ENCODE data around the gene KRT10. TPM values are rescaled to one million over a fixed set of nuclear protein-coding genes. Genes with fewer than 3 reads are reported as not detected.

KRT10 gene
- total RNA-seq, 1 donor: 2.2 TPM

- H3K36me3 ChIP-seq (ENCODE audit: insufficient read depth, low read length): no peaks in the 10 kb centered on the region
- no peaks in the 10 kb centered on the region for H3K9me3 ChIP-seq (ENCODE audit: low read depth, low read length)
- no peak overlapping the region for H2AFZ ChIP-seq (ENCODE audit: low read length)
- TF ChIP-seq CTCF (IDR thresholded peaks at IDR 0.05; ENCODE audit: extremely low read depth, low read depth, low read length): no peak
- no peak overlapping the region for H3K27ac ChIP-seq (ENCODE audit: low read depth, low read length)
- no peaks in the 10 kb centered on the region for H4K20me1 ChIP-seq (ENCODE audit: insufficient read depth, low read length)
- H3K79me2 ChIP-seq (ENCODE audit: insufficient read depth, low read length): no peaks in the 10 kb centered on the region
- no peak overlapping the region for H3K4me3 ChIP-seq (ENCODE audit: insufficient read depth, low read length)
- no peaks in the 10 kb centered on the region for H3K4me1 ChIP-seq (ENCODE audit: insufficient read depth, low read length)
- no peak for DNase-seq (ENCODE audit: insufficient read length, low spot score, missing footprints)
- no peaks in the 10 kb centered on the region for H3K27me3 ChIP-seq (ENCODE audit: insufficient read depth, low read length)
- H3K4me2 ChIP-seq (ENCODE audit: insufficient read depth, low read length): no peak overlapping the region
Observed at GRCh38 chr17:40843242-40843641, 20.8 kb upstream of the KRT10 start.

- no peak for DNase-seq (ENCODE audit: insufficient read length, low spot score, missing footprints)
- no peaks in the 10 kb centered on the region for H3K9me3 ChIP-seq (ENCODE audit: low read depth, low read length)
- H2AFZ ChIP-seq (ENCODE audit: low read length): no peak overlapping the region
- H3K36me3 ChIP-seq (ENCODE audit: insufficient read depth, low read length): no peaks in the 10 kb centered on the region
- H3K4me1 ChIP-seq (ENCODE audit: insufficient read depth, low read length): no peaks in the 10 kb centered on the region
- H3K4me3 ChIP-seq (ENCODE audit: insufficient read depth, low read length): no peak overlapping the region
- no peaks in the 10 kb centered on the region for H3K79me2 ChIP-seq (ENCODE audit: insufficient read depth, low read length)
- TF ChIP-seq CTCF (IDR thresholded peaks at IDR 0.05; ENCODE audit: extremely low read depth, low read depth, low read length): no peak
- H3K4me2 ChIP-seq (ENCODE audit: insufficient read depth, low read length): no peak overlapping the region
- no peak overlapping the region for H3K27ac ChIP-seq (ENCODE audit: low read depth, low read length)
- no peaks in the 10 kb centered on the region for H3K27me3 ChIP-seq (ENCODE audit: insufficient read depth, low read length)
- no peaks in the 10 kb centered on the region for H4K20me1 ChIP-seq (ENCODE audit: insufficient read depth, low read length)
Observed at GRCh38 chr17:40841246-40841645, 18.8 kb upstream of the KRT10 start.

- H3K4me3 ChIP-seq (ENCODE audit: insufficient read depth, low read length): no peak overlapping the region
Observed at GRCh38 chr17:40839194-40839593, 16.8 kb upstream of the KRT10 start.

GRCh38 chr17:40836020-40836419, 13.6 kb upstream of the KRT10 start:
- H3K27me3 ChIP-seq (ENCODE audit: insufficient read depth, low read length): no peaks in the 10 kb centered on the region
- H2AFZ ChIP-seq (ENCODE audit: low read length): no peak overlapping the region
- no peak overlapping the region for H3K27ac ChIP-seq (ENCODE audit: low read depth, low read length)
- no peak for TF ChIP-seq CTCF (IDR thresholded peaks at IDR 0.05; ENCODE audit: extremely low read depth, low read depth, low read length)
- no peaks in the 10 kb centered on the region for H3K9me3 ChIP-seq (ENCODE audit: low read depth, low read length)
- peaks cover 7% of the 10 kb centered on the region for H3K36me3 ChIP-seq (ENCODE audit: insufficient read depth, low read length)
- no peaks in the 10 kb centered on the region for H3K4me1 ChIP-seq (ENCODE audit: insufficient read depth, low read length)
- DNase-seq (ENCODE audit: insufficient read length, low spot score, missing footprints): no peak
- H4K20me1 ChIP-seq (ENCODE audit: insufficient read depth, low read length): no peaks in the 10 kb centered on the region
- no peak overlapping the region for H3K4me2 ChIP-seq (ENCODE audit: insufficient read depth, low read length)
- no peak overlapping the region for H3K4me3 ChIP-seq (ENCODE audit: insufficient read depth, low read length)
- H3K79me2 ChIP-seq (ENCODE audit: insufficient read depth, low read length): no peaks in the 10 kb centered on the region

More at GRCh38 chr17:40839194-40839593, 16.8 kb upstream of the KRT10 start:
- Histone ChIP-seq H4K20me1 (ENCODE audit: insufficient read depth, low read length) (no peaks in the 10 kb centered on the region), H2AFZ (ENCODE audit: low read length) (no peak overlapping the region), H3K36me3 (ENCODE audit: insufficient read depth, low read length) (peaks cover 7% of the 10 kb centered on the region), H3K79me2 (ENCODE audit: insufficient read depth, low read length) (no peaks in the 10 kb centered on the region), H3K4me1 (ENCODE audit: insufficient read depth, low read length) (no peaks in the 10 kb centered on the region), H3K9me3 (ENCODE audit: low read depth, low read length) (no peaks in the 10 kb centered on the region), H3K27ac (ENCODE audit: low read depth, low read length) (no peak overlapping the region), H3K27me3 (ENCODE audit: insufficient read depth, low read length) (no peaks in the 10 kb centered on the region), H3K4me2 (ENCODE audit: insufficient read depth, low read length) (no peak overlapping the region)
- DNase-seq (ENCODE audit: insufficient read length, low spot score, missing footprints): no peak
- no peak for TF ChIP-seq CTCF (IDR thresholded peaks at IDR 0.05; ENCODE audit: extremely low read depth, low read depth, low read length)

Measured in osteoblast (primary cell).